SK-N-SH treated with all-trans-retinoic acid at 6 μM for 48 hours (cell line): ENCODE results near the gene RPL28.
A peak's percentile ranks its signal among the peaks of the same experiment; 100 is the strongest.

Experiments
- ATAC-seq: fragments of 200-7000 bp; cut with Tn5 transposase; 3 replicates; pipeline ENCODE4 v1.9.1; 2020; ENCODE audit warnings: mild to moderate bottlenecking, moderate library complexity
- ARNTL ChIP-seq: fragments of 450-650 bp; formaldehyde crosslinking; IDR thresholded peaks from 2 replicates; pipeline ENCODE4 v1.5.0; 2020; ENCODE audit warnings: low read depth, mild to moderate bottlenecking, moderate library complexity, borderline replicate concordance
- BACH2 ChIP-seq: fragments of 250-450 bp; sonication (Bioruptor Pico); IDR thresholded peaks from 2 replicates; pipeline ENCODE4 v1.9.0; 2021; ENCODE audit warnings: mild to moderate bottlenecking, borderline replicate concordance
- CSDC2 ChIP-seq: fragments of 250-450 bp; sonication (Bioruptor Pico); IDR thresholded peaks from 2 replicates; pipeline ENCODE4 v1.5.0; 2020; ENCODE audit warnings: mild to moderate bottlenecking, moderate library complexity
- ESRRG ChIP-seq: fragments of 250-450 bp; sonication (Bioruptor Pico); IDR thresholded peaks from 2 replicates; pipeline ENCODE4 v1.6.1; 2021; ENCODE audit warnings: mild to moderate bottlenecking
- GLIS3 ChIP-seq: fragments of 250-450 bp; sonication (Bioruptor Pico); IDR thresholded peaks from 2 replicates; pipeline ENCODE4 v1.5.0; 2020; ENCODE audit warnings: mild to moderate bottlenecking, moderate library complexity
- ISL1 ChIP-seq: fragments of 250-450 bp; sonication (Bioruptor Pico); IDR thresholded peaks from 2 replicates; pipeline ENCODE4 v2.1.2; 2022; ENCODE audit warnings: mild to moderate bottlenecking, moderate library complexity
- OSR1 ChIP-seq: fragments of 250-450 bp; sonication (Bioruptor Pico); IDR thresholded peaks from 2 replicates; pipeline ENCODE4 v1.8.0; 2022; ENCODE audit warnings: moderate library complexity, mild to moderate bottlenecking, inconsistent platforms
- PATZ1 ChIP-seq: fragments of 250-450 bp; sonication (Bioruptor Pico); IDR thresholded peaks from 2 replicates; pipeline ENCODE4 v1.8.0; 2020; ENCODE audit warnings: mild to moderate bottlenecking, moderate library complexity, borderline replicate concordance
- POU6F1 ChIP-seq: fragments of 250-450 bp; sonication (Bioruptor Pico); IDR thresholded peaks from 2 replicates; pipeline ENCODE4 v1.8.0; 2021; ENCODE audit warnings: low read depth, mild to moderate bottlenecking, moderate library complexity, borderline replicate concordance
- RARB ChIP-seq: fragments of 250-450 bp; sonication (Bioruptor Pico); IDR thresholded peaks from 2 replicates; pipeline ENCODE4 v1.8.0; 2021; ENCODE audit warnings: mild to moderate bottlenecking, moderate library complexity
- SNAI2 ChIP-seq: fragments of 250-450 bp; sonication (Bioruptor Pico); IDR thresholded peaks from 2 replicates; pipeline ENCODE4 v1.5.0; 2020; ENCODE audit warnings: mild to moderate bottlenecking, moderate library complexity
- TOX ChIP-seq: fragments of 250-450 bp; sonication (Bioruptor Pico); IDR thresholded peaks from 2 replicates; pipeline ENCODE4 v1.8.0; 2021; ENCODE audit warnings: mild to moderate bottlenecking, moderate library complexity, borderline replicate concordance
- TSHZ2 ChIP-seq: fragments of 250-450 bp; sonication (Bioruptor Pico); IDR thresholded peaks from 2 replicates; pipeline ENCODE4 v1.5.0; 2020; ENCODE audit warnings: mild to moderate bottlenecking, moderate library complexity
- ZC3H10 ChIP-seq: fragments of 250-450 bp; sonication (Bioruptor Pico); IDR thresholded peaks from 2 replicates; pipeline ENCODE4 v1.5.1; 2021; ENCODE audit warnings: mild to moderate bottlenecking, moderate library complexity
- ZFP3 ChIP-seq: fragments of 250-450 bp; sonication (Bioruptor Pico); IDR thresholded peaks from 2 replicates; pipeline ENCODE4 v1.5.0; 2020; ENCODE audit warnings: mild to moderate bottlenecking, moderate library complexity
- ZFP30 ChIP-seq: fragments of 450-650 bp; formaldehyde crosslinking; IDR thresholded peaks from 2 replicates; pipeline ENCODE4 v1.5.0; 2022; ENCODE audit warnings: mild to moderate bottlenecking, moderate library complexity
- ZNF565 ChIP-seq: fragments of 450-650 bp; formaldehyde crosslinking; conservative IDR thresholded peaks from 2 replicates; pipeline ENCODE4 v1.5.0; 2020; ENCODE audit warnings: low read depth, mild to moderate bottlenecking, moderate library complexity
- ZNF70 ChIP-seq: fragments of 450-650 bp; formaldehyde crosslinking; IDR thresholded peaks from 2 replicates; pipeline ENCODE4 v1.5.0; 2020; ENCODE audit warnings: mild to moderate bottlenecking, moderate library complexity
- ZNF8 ChIP-seq: fragments of 450-650 bp; formaldehyde crosslinking; IDR thresholded peaks from 2 replicates; pipeline ENCODE4 v1.5.0; 2020; ENCODE audit warnings: mild to moderate bottlenecking, moderate library complexity

RPL28 gene

GRCh38 chr19:55353803-55354697 lies 31.7 kb upstream of the RPL28 start:
- TF ChIP-seq GLIS3 (CRISPR knock-in tag): no peak
- no peak for TF ChIP-seq CSDC2 (CRISPR knock-in tag)
- no peak for TF ChIP-seq ZNF70 (CRISPR knock-in tag)
- TF ChIP-seq TOX (CRISPR knock-in tag): no peak
- no peak for TF ChIP-seq POU6F1 (CRISPR knock-in tag)
- TF ChIP-seq ESRRG (CRISPR knock-in tag): no peak
- no peak for TF ChIP-seq RARB (CRISPR knock-in tag)
- no peak for TF ChIP-seq ZNF565 (CRISPR knock-in tag)
- TF ChIP-seq PATZ1 (CRISPR knock-in tag): no peak
- no peak for TF ChIP-seq ZFP30 (CRISPR knock-in tag)
- no peak for TF ChIP-seq SNAI2 (CRISPR knock-in tag)
- no peak for TF ChIP-seq ZC3H10 (CRISPR knock-in tag)
- peak; percentile 95 for ATAC-seq

GRCh38 chr19:55354698-55355212 lies 31.0 kb upstream of the RPL28 start, which contains the start of gene COX6B2:
COX6B2 (minus strand) TSS chr19:55354719; CDS start chr19:55354521, 198 bp downstream.
- no peak for ATAC-seq

More at GRCh38 chr19:55354698-55355212, 31.0 kb upstream of the RPL28 start, which contains the start of gene COX6B2:
- TF ChIP-seq ARNTL (no peak), ZFP30 (CRISPR knock-in tag) (no peak), BACH2 (CRISPR knock-in tag) (no peak), ISL1 (CRISPR knock-in tag) (no peak), TSHZ2 (no peak), OSR1 (CRISPR knock-in tag) (no peak), POU6F1 (CRISPR knock-in tag) (no peak), ZFP3 (CRISPR knock-in tag) (no peak), CSDC2 (CRISPR knock-in tag) (no peak), ZNF8 (no peak)
